GM19035 (cell line): ENCODE results near the gene MDM1.

Source experiments
- ATAC-seq: cut with Tn5 transposase; IDR thresholded peaks from one replicate; pipeline ENCODE4 v1.9.1; 2021; ENCODE audit not compliant: unreplicated experiment

Gene MDM1

DNA sequence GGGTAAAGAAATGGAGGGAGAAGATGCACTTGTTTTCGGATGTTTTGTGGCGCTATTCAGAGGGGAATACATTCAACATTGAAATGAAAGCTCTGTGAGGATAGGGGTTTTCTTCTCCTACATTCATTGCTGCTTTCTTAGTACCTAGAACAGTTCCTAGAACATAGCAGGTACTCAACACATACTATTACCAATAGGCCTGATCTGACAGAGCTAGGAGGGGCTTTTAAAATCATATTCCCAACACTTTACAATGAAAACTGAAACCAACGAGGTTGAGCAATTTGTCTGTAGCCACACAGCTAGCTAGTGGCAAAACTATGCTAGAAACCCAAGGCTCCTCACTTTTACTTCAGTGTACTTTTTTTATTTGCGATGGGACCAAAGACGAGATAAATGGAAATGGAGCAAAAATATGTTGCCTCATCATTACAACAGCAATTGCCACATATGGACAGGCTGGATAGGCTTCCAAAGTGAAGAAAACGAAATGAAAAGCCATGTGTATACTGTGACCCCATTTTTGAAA lies 55.7 kb downstream of the MDM1 start:
- no peak for ATAC-seq

DNA sequence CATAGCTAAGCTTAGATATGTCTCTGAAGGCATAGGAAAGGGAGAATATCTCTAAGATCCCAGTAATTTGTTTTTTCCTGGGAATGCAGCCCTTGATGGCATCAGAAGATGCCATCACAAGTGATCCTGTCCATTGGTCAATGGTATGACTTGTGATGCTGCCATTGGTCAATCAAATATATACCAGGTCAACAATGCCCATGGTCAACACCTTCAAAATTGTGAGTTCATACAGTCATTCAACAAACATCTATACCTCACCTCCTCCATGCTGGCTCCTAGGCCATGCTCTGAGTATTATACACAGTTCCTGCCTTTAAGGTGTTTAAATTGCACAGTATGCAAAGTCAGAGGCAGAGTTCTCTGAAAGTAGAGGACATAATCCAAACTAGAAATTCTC lies 59.4 kb downstream of the MDM1 start:
- no peak for ATAC-seq

DNA sequence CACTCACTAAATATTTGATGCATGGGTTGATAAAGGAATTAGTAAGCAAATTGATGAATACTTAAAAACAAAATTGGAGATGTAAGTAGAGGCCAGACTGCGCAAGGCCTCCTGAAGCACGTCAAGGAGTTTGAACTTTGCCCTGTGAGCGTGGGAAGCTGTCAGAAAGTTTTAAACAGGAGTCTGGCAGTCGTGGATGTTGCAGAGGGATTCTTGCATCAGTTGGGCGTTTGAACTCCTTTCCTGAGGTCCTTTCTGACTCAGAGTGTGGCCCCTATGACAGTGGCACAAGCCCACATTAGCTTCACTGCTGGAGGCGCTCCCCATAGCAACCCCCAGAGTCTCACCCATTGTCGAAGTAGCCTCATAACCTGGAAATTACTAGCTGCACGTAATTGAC lies 60.8 kb downstream of the MDM1 start:
- no peak for ATAC-seq

DNA sequence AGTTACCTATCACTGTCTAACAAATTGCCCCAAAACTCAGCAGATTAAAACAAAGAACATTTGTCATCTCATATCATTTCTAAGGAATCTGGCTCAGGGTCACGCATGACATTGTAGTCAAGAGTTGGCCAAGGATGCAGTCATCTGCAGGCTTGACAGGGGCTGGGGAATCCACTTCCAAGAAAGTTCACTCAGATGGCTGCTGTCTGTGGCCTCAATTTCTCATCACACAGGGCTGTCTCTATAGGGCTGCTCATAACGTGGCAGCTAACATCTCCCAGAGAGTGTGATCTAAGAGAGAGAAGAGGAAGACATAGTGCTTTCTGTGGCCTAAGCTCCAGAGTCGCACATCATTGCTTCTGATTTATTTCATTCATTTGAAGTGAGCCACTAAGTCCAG lies 61.8 kb downstream of the MDM1 start:
- no peak for ATAC-seq

DNA sequence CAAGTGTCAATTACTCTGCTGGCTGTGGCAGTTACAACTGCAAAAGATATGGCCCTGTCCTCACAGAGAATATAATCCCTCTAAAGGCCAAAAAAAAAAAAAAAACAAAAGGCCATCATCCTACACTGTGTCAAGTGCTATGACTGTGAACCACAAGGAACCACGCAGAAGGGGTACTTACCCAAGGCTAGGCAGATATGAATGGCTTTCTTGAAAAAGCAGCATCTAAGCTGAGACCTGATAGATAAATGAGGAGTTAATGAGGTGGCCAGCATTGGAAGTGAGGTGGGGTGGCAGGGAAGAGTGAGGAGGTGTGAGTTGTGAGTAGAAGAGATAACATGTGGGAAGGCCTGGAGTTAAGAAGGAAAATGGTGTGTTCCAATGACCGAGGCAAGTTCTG lies 62.4 kb downstream of the MDM1 start:
- ATAC-seq, result no peak

DNA sequence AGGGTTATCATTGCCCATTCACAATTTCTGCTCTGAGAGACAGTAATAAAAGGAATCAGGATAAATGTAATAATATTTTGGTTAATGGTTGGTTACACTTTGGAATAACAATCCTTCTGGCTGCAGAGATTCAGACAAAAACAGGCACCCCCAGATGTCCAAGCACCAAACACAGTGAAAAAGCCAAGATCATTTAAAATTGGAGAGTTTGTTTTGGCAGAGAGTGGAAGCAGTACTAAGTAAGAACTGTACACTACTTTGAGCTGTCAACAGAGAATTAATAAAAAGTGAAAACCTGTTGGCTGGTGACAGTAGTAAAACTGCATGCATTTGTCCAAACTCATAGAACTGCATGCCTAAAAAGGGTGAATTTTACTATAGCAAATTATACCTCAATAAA lies 63.2 kb downstream of the MDM1 start:
- ATAC-seq, result no peak

DNA sequence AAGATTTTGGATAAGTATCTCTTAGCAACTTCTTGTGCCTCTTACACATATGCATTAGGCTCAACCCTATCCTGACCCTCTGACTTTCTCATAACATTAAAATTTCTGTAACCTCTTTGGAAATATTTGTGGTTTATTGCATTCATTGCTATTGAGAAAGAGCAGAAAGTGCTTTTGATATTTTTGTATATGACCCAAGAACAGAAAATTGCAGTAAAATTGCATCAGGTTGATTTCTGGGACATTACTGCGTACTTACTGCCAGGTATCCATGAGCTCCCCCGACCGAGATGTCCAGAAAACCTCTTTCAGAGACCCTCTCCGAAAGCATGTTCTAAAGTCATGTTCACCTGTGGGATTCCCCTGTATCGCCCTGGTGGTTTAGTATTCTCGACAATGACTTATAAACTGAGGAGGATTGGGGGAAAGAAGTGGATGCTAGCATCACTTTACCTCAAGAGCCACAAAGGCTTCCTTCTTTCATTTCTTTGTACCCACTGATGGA lies 64.2 kb downstream of the MDM1 start:
- ATAC-seq, result no peak

DNA sequence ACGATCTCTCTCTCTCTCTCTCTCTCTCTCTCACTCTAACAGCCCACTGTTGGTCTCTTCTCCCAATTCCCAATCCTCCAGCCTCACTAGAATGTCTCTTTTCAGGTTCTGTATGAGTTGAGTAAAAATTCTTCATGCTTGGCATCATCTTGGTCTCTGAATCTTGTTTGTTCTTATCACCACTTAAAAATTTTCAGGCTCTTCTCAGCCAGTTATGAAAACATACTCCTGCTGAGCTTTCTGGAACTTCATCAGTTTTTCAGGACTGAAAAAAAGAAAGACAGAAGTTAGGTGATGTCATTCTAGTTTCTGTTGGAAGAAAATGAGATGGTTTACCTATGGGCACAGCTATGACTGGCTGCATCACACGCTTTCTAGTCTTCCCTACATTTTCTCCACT lies 67.3 kb downstream of the MDM1 start:
- ATAC-seq, result no peak

DNA sequence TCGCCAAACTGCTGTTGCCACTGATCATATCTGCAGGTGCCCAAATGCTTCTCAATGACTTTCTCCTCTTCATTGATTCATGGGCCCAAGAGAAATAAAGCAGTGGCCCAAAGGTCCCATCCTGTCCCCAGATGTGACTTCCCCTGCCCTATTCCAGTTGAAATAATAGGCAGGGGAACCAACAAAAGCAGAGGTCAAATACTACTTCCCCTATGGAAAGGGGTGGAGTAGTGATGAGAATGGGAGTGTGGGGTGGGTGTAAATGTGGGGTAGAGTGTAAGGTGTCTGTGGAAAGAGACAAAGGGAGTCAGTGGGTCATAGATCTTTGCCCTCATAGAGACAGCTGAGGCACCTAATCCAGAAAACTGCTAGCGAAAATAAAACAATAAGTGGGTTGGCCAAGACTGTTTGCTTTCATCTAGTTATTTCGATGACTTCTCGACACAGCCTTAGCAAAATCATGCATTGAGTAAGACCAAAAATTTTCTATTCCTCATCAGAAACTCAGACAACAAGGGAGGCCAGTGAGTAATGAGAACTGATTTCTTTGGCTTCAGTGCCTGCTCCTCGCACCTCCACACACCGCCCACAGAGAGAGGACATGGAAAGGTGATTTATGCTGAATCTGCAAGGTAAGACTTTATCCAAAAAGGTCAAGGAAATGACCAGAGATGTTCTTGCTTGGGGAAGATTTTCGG lies 67.9 kb downstream of the MDM1 start:
- ATAC-seq, result no peak

DNA sequence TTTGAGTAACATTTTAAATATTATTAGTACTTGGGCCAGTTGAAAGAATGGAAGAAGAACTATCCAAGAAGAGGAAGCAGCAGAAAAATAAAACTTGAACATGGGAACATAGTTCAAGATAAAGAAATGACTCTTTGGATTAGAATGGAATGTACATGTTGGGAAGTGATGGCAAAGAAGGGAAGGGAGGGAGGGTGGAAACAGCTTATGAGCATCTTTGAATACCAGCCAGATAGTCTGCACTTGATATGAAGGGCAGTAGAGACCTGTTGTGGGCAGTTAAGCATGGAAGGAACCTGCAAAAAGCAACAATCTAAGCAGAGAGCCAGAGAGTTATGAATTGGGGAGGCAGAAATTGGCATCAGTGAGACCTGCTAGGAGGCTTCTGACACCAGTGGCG lies 68.8 kb downstream of the MDM1 start:
- ATAC-seq, result no peak

DNA sequence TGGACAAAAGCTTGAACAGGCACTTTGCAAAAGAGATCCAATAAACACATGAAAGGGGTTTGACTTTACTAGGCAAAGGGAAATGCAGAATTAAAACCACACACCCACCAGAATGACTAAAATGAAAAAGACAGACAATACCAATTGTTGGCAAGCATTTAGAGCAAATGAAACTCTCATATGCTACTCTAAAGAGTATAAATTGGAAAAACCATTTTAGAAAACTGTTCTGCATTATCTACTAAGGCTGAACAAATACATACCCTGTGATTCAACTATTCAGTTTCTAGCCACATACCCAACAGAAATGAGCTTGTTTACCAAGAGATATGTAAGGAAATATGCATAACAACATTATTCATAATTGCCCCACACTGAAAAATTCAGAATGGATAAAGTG lies 70.3 kb downstream of the MDM1 start:
- ATAC-seq, result no peak

DNA sequence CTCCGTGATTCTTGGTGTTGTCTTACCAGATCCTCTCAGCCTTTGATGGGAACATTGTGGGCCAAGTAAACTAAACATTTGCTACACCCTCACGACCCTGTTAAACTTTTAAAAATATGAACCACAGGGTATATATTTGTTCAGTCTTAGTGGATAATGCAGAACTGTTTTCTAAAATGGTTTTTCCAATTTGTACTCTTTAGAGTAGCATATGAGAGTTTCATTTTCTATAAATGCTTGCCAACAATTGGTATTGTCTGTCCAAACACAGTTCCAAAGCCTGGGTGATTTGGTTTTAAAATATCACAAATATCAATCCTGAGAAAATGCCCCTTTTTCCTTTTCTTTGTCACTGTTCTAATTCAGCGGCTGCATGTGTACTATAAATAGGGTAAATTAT lies 72.0 kb downstream of the MDM1 start:
- ATAC-seq, result no peak

DNA sequence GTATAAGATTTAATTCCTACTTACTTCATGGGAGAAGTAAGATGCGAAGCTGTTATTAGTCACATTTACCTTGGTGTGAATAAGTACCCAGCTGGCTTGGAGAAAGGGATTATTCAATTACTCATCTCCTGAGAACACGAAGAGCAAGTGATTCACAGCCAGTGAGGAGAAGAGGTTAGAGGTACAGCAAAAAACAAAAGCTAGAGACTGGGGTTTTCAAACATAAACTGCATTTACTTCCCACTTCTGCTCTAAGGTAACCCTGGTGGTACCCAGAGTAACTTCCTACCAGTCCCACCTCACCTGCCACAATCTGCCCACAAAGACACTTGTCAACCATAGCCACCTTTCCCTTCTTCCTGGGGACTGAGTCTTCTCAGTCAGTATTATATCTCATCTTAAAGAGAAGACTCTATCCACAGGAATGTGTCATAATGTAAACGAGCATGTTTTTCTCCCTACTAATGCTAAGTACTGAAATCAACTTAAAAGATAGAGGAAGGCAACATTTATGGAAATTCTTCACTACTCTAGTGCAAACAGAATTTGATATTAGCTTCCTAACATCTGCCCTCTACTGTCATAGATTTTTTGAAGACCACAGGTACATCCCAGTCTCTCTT lies 72.7 kb downstream of the MDM1 start:
- ATAC-seq, result no peak

DNA sequence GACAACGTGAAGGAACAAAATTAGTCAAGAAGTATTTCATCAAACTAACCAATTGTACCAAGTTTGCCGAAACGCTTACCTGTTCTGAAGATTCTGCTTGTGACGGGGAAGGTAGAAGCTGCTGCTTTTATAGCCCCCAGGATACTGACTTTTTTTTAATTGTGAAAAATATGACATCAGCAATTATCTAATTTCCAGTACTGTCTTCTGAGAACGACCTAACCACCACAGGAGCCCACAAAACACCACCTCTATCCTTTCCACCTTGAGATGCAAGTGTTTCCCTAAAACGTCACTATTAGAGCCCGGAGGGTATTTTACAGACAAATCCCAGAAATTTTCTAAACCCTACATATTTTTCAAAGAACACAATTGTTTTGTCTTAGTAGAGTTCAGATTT lies 78.7 kb downstream of the MDM1 start, which contains the start of gene IL22:
Gene IL22 (minus strand): TSS at position 101 of the 400 bp plus-strand sequence. CDS start 156 bp downstream, outside the sequence.
- no peak for ATAC-seq

DNA sequence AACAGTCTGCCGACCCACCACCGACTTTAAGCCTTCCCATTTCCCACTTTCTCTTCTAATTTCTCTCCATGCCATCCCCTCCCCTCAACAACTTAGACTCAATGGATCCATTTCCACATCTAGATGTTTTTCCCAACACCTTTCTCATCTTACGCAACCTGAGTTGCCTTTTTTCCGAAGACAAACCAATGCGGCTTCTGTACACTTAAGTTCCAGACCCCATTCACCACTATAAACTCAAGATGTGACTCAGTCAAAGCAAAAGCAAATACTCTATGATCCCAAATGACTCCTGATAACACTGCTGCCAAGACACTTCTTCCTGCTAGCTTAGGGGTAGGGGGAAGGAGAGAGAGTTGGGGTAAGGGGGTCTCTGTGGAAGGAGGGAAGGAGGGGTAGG lies 80.1 kb downstream of the MDM1 start:
- no peak for ATAC-seq

DNA sequence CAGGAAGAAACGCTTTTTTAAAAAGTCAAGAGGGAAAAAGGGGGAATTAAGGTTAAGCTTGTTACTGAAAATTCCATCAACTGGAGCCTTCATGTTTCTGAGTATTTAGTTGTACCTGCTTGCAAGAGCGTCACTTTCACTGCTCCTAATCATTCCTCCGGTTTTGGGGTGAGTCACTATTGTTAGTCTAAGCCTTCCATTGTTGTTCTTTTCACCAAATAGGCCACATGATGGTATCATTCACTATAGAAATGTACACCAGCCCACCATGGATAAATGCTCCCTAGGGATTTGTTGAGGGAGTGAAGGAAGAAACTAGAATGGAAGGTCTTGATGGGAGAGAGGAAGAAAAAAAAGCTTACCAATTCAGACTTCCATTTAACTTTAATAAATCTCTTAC lies 81.7 kb downstream of the MDM1 start:
- ATAC-seq, result no peak

DNA sequence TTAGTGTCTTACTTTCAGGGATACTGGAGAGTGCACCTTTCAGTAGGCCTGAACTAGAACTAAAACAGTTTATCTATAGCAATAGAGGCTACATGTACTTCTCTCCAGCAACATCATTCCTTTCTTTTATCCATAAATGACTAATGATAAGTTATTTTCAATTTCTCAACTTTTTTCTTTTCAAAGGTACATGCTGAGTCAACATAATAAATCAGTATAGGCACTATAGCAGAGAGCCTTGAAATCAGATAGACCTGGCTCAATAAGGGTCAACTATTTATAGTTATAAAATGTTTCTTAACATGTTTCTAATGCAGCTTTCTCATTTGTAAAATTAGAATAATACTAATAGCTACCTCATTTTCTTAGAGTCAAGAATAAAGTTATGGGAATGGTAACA lies 84.4 kb downstream of the MDM1 start:
- ATAC-seq, result no peak

DNA sequence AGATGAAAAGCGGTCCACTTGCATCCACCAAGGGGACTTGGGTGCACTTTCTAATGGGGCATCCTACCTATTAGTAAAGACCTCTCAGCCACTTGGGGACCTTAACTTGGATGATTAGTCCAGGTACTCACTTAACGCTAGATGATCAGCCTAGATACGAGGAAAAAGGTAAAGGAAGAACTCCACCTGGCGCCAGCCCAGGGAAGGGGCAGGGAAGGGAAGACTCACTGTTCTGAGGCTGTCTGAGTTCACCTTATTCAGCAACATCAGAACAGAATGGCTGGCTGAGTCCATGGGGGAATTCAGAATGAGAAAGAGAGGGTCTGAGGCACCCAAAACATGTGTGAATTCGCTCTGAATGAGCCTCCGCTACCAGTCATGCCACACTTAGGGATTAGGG lies 85.8 kb downstream of the MDM1 start:
- no peak for ATAC-seq

DNA sequence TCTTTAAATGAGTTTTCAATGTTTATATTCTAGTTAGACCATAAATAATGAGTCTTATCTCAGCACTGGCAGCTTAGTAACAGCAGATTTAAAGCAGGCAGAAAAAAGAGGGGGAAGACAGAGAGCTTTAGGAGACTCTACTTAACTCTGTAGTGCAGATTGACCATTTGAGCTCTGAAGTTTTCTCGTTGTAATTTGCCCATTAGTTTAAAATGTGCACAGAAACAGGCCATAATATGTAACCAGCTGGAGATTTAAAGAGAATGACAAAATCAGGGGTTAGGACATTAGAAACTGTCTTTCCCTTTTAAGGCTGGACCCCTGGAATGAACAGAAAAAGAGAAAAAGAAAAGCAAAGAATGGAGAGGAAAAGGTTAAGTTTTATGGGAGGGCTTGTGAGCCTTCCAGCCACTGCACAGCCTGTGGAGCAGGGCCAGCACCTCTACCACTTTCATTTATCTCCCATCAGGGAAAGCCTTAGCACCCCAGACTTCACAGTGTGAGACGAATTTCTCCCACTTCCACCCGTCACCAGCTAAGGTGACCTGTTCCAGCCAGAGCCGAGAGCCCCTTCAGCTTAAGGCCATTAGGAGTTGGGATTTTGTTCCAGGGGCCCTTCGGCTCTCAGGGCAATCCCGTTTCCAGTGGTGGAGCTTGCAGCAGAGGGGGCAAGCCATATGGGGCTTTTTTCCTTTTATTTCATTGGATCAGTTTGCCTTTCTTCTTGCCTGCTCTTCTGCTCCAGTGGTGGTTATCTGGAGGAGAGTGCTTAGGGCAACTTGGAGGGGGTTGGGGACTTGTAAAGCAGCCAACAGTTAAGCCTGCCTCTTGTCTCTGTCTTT lies 86.8 kb downstream of the MDM1 start:
- no peak for ATAC-seq
